ENCODE data around the gene ZDHHC5. TPM values are rescaled to one million over a fixed set of nuclear protein-coding genes. Genes with fewer than 3 reads are reported as not detected.

The ZDHHC5 gene
- total and polyA plus RNA-seq, 2 of the 4 experiments (the other 2 are of a cell fraction), result 19.4 to 45.7 TPM

- in situ Hi-C loops (cut with MboI; ENCODE audit: low sequenced_read_pairs) (no loop called here), dilution Hi-C loops (cut with HindIII; ENCODE audit: low sequenced_read_pairs, unreplicated experiment) (no loop called here), intact Hi-C loops (cut with micrococcal nuclease) (no loop called here)
- Histone ChIP-seq H2BK5ac (ENCODE audit: low read depth, low read length, poor library complexity, severe bottlenecking) (no peak overlapping the region), H4K8ac (ENCODE audit: low read depth in 2 of 2, low read length in 2 of 2) (no peak overlapping the region), H3K36me3 (ENCODE audit: control insufficient read depth, insufficient read depth, low read length) (no peaks in the 10 kb centered on the region), H3K4me1 (ENCODE audit: control insufficient read depth, insufficient read depth, low read length) (no peaks in the 10 kb centered on the region), H3K23ac (ENCODE audit: low read depth, low read length) (no peak overlapping the region), H3K18ac (ENCODE audit: low read depth, low read length) (no peak overlapping the region), H2AFZ (replicated peaks; ENCODE audit: low read length, poor library complexity) (no peak overlapping the region), H2BK120ac (ENCODE audit: low read depth, low read length) (no peak overlapping the region), H4K20me1 (ENCODE audit: insufficient read depth, low read length) (peaks cover 7% of the 10 kb centered on the region; the same call in 1 of the 2 replicates), H3K14ac (replicated peaks; ENCODE audit: low read depth, low read length) (no peak overlapping the region), H3K27ac (ENCODE audit: insufficient read depth, low read length) (no peak overlapping the region), H3K79me1 (ENCODE audit: low read depth in 1 of 2, low read length in 2 of 2) (peaks cover 29 to 38% of the 10 kb centered on the region in 2 experiments), H4K5ac (ENCODE audit: low read depth, low read length) (no peak overlapping the region), H3K9me3 (ENCODE audit: control insufficient read depth, insufficient read depth, low read length) (no peaks in the 10 kb centered on the region), H3K4me3 (ENCODE audit: insufficient read depth, low read depth, low read length) (no peak overlapping the region), H2BK20ac (ENCODE audit: low read depth, low read length) (no peak overlapping the region), H2BK15ac (ENCODE audit: low read depth, low read length) (no peak overlapping the region), H3K4me2 (ENCODE audit: low read depth, low read length) (no peak overlapping the region), H2AK9ac (replicated peaks; ENCODE audit: low read depth, low read length, poor library complexity) (no peak overlapping the region), H3K9me1 (ENCODE audit: insufficient read depth, low read length) (no peaks in the 10 kb centered on the region), H4K91ac (ENCODE audit: insufficient read depth, low read depth, low read length) (no peak overlapping the region), H3K9ac (ENCODE audit: low read depth, low read length) (no peak overlapping the region), H3K27me3 (ENCODE audit: control insufficient read depth, insufficient read depth, low read length) (no peaks in the 10 kb centered on the region), H2AK5ac (ENCODE audit: low read depth, low read length) (no peak overlapping the region), H3K56ac (ENCODE audit: extremely low read depth, insufficient read depth, low read length) (no peak overlapping the region), H3K4ac (ENCODE audit: low read depth, low read length) (no peak overlapping the region)
- TF ChIP-seq, protein P1, sequence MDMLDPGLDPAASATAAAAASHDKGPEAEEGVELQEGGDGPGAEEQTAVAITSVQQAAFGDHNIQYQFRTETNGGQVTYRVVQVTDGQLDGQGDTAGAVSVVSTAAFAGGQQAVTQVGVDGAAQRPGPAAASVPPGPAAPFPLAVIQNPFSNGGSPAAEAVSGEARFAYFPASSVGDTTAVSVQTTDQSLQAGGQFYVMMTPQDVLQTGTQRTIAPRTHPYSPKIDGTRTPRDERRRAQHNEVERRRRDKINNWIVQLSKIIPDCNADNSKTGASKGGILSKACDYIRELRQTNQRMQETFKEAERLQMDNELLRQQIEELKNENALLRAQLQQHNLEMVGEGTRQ (IDR thresholded peaks at IDR 0.05; ENCODE audit: low read depth, low read length), result no peak
- no peak for TF ChIP-seq BHLHE40 (IDR thresholded peaks at IDR 0.05; ENCODE audit: low read depth, low read length)
- TF ChIP-seq MXI1 (IDR thresholded peaks at IDR 0.05; ENCODE audit: borderline replicate concordance, low read depth, low read length), result no peak
- no peak for TF ChIP-seq RFX5 (IDR thresholded peaks at IDR 0.05; ENCODE audit: low read depth, low read length)
- TF ChIP-seq CHD1 (IDR thresholded peaks at IDR 0.05; ENCODE audit: low read depth, low read length), result no peak
- no peak for TF ChIP-seq FOS (IDR thresholded peaks at IDR 0.05; ENCODE audit: low read depth, low read length)
- no peak for TF ChIP-seq RAD21 (IDR thresholded peaks at IDR 0.05; ENCODE audit: low read length)
- no peak for TF ChIP-seq NFE2L2 (IDR thresholded peaks at IDR 0.05; ENCODE audit: low read depth, low read length)
- TF ChIP-seq, protein P2, sequence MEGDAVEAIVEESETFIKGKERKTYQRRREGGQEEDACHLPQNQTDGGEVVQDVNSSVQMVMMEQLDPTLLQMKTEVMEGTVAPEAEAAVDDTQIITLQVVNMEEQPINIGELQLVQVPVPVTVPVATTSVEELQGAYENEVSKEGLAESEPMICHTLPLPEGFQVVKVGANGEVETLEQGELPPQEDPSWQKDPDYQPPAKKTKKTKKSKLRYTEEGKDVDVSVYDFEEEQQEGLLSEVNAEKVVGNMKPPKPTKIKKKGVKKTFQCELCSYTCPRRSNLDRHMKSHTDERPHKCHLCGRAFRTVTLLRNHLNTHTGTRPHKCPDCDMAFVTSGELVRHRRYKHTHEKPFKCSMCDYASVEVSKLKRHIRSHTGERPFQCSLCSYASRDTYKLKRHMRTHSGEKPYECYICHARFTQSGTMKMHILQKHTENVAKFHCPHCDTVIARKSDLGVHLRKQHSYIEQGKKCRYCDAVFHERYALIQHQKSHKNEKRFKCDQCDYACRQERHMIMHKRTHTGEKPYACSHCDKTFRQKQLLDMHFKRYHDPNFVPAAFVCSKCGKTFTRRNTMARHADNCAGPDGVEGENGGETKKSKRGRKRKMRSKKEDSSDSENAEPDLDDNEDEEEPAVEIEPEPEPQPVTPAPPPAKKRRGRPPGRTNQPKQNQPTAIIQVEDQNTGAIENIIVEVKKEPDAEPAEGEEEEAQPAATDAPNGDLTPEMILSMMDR (conservative IDR thresholded peaks at IDR 0.05; ENCODE audit: low read depth, low read length), result no peak
- TF ChIP-seq RCOR1 (IDR thresholded peaks at IDR 0.05; ENCODE audit: insufficient replicate concordance, low read length), result no peak
- no peak for TF ChIP-seq CEBPB (IDR thresholded peaks at IDR 0.05; ENCODE audit: low read depth, low read length)
- TF ChIP-seq MAZ (IDR thresholded peaks at IDR 0.05; ENCODE audit: borderline replicate concordance, low read depth, low read length), result no peak
- TF ChIP-seq POLR2A (IDR thresholded peaks at IDR 0.05; ENCODE audit: low read depth, low read length), result no peak
- TF ChIP-seq, protein P3, sequence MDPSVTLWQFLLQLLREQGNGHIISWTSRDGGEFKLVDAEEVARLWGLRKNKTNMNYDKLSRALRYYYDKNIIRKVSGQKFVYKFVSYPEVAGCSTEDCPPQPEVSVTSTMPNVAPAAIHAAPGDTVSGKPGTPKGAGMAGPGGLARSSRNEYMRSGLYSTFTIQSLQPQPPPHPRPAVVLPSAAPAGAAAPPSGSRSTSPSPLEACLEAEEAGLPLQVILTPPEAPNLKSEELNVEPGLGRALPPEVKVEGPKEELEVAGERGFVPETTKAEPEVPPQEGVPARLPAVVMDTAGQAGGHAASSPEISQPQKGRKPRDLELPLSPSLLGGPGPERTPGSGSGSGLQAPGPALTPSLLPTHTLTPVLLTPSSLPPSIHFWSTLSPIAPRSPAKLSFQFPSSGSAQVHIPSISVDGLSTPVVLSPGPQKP (IDR thresholded peaks at IDR 0.05; ENCODE audit: borderline replicate concordance, low read depth, low read length), result no peak
- no peak for TF ChIP-seq SMC3 (IDR thresholded peaks at IDR 0.05; ENCODE audit: low read depth, low read length)
- TF ChIP-seq MAFK (IDR thresholded peaks at IDR 0.05; ENCODE audit: low read depth, low read length), result no peak
- POLR2A ChIA-PET (ENCODE audit: unreplicated experiment), result interaction anchor here (0.6 kb wide), 1 partner anchor 251 kb away, joined by 3 read pairs; no protein-coding TSS in a partner anchor
- CTCF ChIA-PET, result interaction anchor here (0.5 kb wide), 1 partner anchor 23 kb away, joined by 3 read pairs; no protein-coding TSS in a partner anchor
- no peak for DNase-seq
- no peak for ATAC-seq (ENCODE audit: low read depth)
- WGBS, 2 experiments (ENCODE audit: extremely low coverage in 2 of 2, insufficient read length in 1 of 2), result 100% methylated on average over 3 of the region's 7 CpGs; no CpG with 5 or more reads in 1 of the 2 experiments
- no TSS peak for BruUV-seq (replicated peaks)
Observed at GRCh38 chr11:57729479-57729878, 61.6 kb downstream of the ZDHHC5 start.
